Neural progenitor cell (in vitro differentiated cells): Measurements from ENCODE around the gene SUSD3.

Experiments used
- CTCF ChIP-seq: fragments of 200-600 bp; sonication (generic); IDR thresholded peaks from 2 replicates; pipeline ENCODE4 v1.5.1; 2017; ENCODE audit warnings: antibody characterized with exemption, mild to moderate bottlenecking
- EZH2 ChIP-seq: fragments of 200-600 bp; sonication (generic); IDR thresholded peaks from 2 replicates; pipeline ENCODE4 v1.6.1; 2017; ENCODE audit warnings: antibody characterized with exemption, mild to moderate bottlenecking, moderate library complexity

GRCh38 chr9:93045521-93045920 lies 13.0 kb upstream of the SUSD3 start:
- TF ChIP-seq CTCF (no peak), EZH2 (no peak)
